T-cell (primary cell): ENCODE data around the gene LARP4. TPM values are rescaled to one million over a fixed set of nuclear protein-coding genes. Genes with fewer than 3 reads are reported as not detected.
"Not testable (repeated sequence)": the region's sequence is repeated elsewhere in the genome, so short reads cannot be mapped to it uniquely, and the experiment has no call there.

Experiments
- ATAC-seq, 4 experiments: fragments of 200-7000 bp in 3 of 4; fragments of 150-1000 bp in 1 of 4; cut with Tn5 transposase; replicated peaks in 1 of 4; 1 replicate in 3 of 4; 2 replicates in 1 of 4; pipeline ENCODE4 v1.10.0; 2021; ENCODE audit warnings: moderate library complexity in 3 of 4, mild to moderate bottlenecking in 2 of 4, moderate number of reproducible peaks in 1 of 4
- CTCF ChIA-PET, 2 donors: fragments of 300-600 bp; sonication (Branson Sonifier 250); formaldehyde crosslinking; loops; one replicate each; lab custom pipeline; 2022; ENCODE audit warnings: antibody characterized with exemption in 2 of 2; lab: Charles Lee
- POLR2A ChIA-PET, 2 donors: fragments of 300-600 bp; sonication (Branson Sonifier 250); formaldehyde crosslinking; loops; one replicate each; lab custom pipeline; 2022; ENCODE audit warnings: antibody characterized with exemption in 2 of 2; lab: Charles Lee
- DNase-seq, 35 experiments: peaks; one replicate each; pipeline versions ENCODE4 v3.0.0 to v3.0.0-alpha.2; 2013 to 2023
- H3K27ac ChIP-seq: one replicate; pipeline ENCODE4 v1.5.1; 2013; ENCODE audit warnings: low read length
- H3K27me3 ChIP-seq, 2 experiments: replicated peaks in 1 of 2; 1 replicate in 1 of 2; 2 replicates in 1 of 2; pipeline versions ENCODE4 v1.6.1 to v1.7.0; 2013; ENCODE audit warnings: low read length in 1 of 2, mixed read lengths in 1 of 2; ENCODE audit not compliant: control insufficient read depth in 2 of 2, insufficient read depth in 2 of 2; ENCODE audit errors: extremely low read depth in 1 of 2
- H3K36me3 ChIP-seq, 2 donors: 1 replicate in 1 of 2; 2 replicates in 1 of 2; pipeline versions ENCODE4 v1.6.1 to v1.7.0; 2013; ENCODE audit warnings: low read length in 1 of 2; ENCODE audit not compliant: control insufficient read depth in 2 of 2, insufficient read depth in 1 of 2; ENCODE audit errors: extremely low read depth in 1 of 2
- H3K4me1 ChIP-seq, 2 experiments: 1 replicate in 1 of 2; 2 replicates in 1 of 2; pipeline versions ENCODE4 v1.6.1 to v1.7.0; 2013; ENCODE audit warnings: low read length in 2 of 2, mixed read lengths in 1 of 2; ENCODE audit not compliant: insufficient read depth in 2 of 2, control insufficient read depth in 1 of 2; ENCODE audit errors: extremely low read depth in 1 of 2
- H3K4me3 ChIP-seq, 2 donors: 1 replicate in 1 of 2; 2 replicates in 1 of 2; pipeline versions ENCODE4 v1.5.1 to v1.7.0; 2013; ENCODE audit warnings: mild to moderate bottlenecking in 2 of 2, low read length in 1 of 2, moderate library complexity in 1 of 2; ENCODE audit not compliant: control insufficient read depth in 1 of 2; ENCODE audit errors: extremely low read depth in 1 of 2
- H3K9me3 ChIP-seq: 2 replicates; pipeline ENCODE4 v1.7.0; 2013
- H3K27ac Mint-ChIP-seq, 2 donors: one replicate each; pipeline ENCODE4 v1.8.0; 2020 to 2021; ENCODE audit warnings: mild to moderate bottlenecking in 2 of 2, mixed read lengths in 2 of 2
- H3K27me3 Mint-ChIP-seq, 2 donors: one replicate each; pipeline ENCODE4 v1.8.0; 2021 to 2022; ENCODE audit warnings: mixed read lengths in 2 of 2
- H3K36me3 Mint-ChIP-seq: one replicate; pipeline ENCODE4 v1.8.0; 2021; ENCODE audit warnings: mixed read lengths
- H3K4me1 Mint-ChIP-seq, 3 donors: one replicate each; pipeline ENCODE4 v1.8.0; 2020 to 2022; ENCODE audit warnings: mixed read lengths in 3 of 3, mild to moderate bottlenecking in 1 of 3
- H3K4me3 Mint-ChIP-seq, 3 donors: one replicate each; pipeline ENCODE4 v1.8.0; 2020 to 2022; ENCODE audit warnings: mild to moderate bottlenecking in 3 of 3, mixed read lengths in 3 of 3, moderate library complexity in 3 of 3
- H3K9me3 Mint-ChIP-seq, 3 donors: one replicate each; pipeline ENCODE4 v1.8.0; 2020 to 2022; ENCODE audit warnings: mixed read lengths in 3 of 3
- WGBS: methylation state at CpG from one replicate; pipeline ENCODE4 v1.1.5; 2013; ENCODE audit warnings: missing lambda C conversion rate; ENCODE audit not compliant: insufficient coverage; 5-methylcytosine and 5-hydroxymethylcytosine counted together
- total RNA-seq, 35 experiments: library from RNA in 6 of 35; stranded (reverse) in 6 of 35; fragments of 120-200 nt in 1 of 35; gene quantifications; one replicate each; pipeline versions ENCODE4 v1.2.1 to v1.2.4 and lab custom pipeline; 2013 to 2026

The LARP4 gene
- total RNA-seq, 5 donors from 2014 or later (not counting 1 experiment from before 2014, with no cell fraction given) = 22.2 to 38.8 (median 36.7) TPM

DNA sequence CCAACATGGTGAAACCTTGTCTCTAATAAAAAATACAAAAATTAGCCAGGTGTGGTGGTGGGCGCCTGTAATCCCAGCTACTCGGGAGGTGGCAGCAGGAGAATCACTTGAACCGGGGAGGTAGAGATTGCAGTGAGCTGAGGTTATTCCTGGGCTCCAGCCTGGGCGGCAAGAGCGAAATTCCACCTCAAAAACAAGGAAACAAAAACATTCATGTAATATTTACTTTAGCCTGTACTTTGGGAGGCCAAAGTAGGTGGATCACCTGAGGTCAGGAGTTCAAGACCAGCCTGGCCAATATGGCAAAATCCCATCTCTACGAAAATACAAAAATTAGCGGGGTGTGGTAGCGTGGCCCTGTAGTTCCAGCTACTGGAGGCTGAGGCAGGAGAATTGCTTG, 31.0 kb downstream of the LARP4 start:
- DNase-seq, POLR2A ChIA-PET, H3K27ac ChIP-seq, H3K4me3 ChIP-seq, H3K27me3 Mint-ChIP-seq, H3K4me1 ChIP-seq, H3K27me3 ChIP-seq, ATAC-seq, H3K4me3 Mint-ChIP-seq, H3K9me3 ChIP-seq, H3K9me3 Mint-ChIP-seq, H3K4me1 Mint-ChIP-seq, H3K27ac Mint-ChIP-seq, CTCF ChIA-PET: not testable (repeated sequence)
- H3K36me3 ChIP-seq = peaks cover 5 to 55% of the 10 kb centered on the region in 2 donors
- no CpG with 5 or more reads among the region's 8 CpGs for WGBS
- peaks cover 50% of the 10 kb centered on the region for H3K36me3 Mint-ChIP-seq

DNA sequence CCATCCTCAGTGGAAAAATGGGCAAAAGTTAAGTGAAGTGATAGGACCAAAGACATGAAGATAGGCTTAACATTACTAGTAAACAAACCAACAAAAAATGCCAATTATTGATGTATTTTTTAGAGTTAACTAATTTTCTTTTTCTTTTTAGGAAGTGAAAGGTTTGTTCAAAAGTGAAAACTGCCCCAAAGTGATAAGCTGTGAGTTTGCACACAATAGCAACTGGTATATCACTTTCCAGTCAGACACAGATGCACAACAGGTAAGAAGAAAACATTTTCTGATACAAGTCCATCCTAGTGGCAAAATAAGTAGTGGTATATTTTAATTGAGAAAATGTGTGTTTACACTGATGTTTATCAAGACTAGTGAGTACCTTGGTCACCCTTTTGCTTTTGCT, 39.6 kb downstream of the LARP4 start:
- peaks cover 0 to 6% (median 0%) of the 10 kb centered on the region in 3 donors for H3K4me1 Mint-ChIP-seq
- H3K9me3 Mint-ChIP-seq = no peaks in the 10 kb centered on the region
- peaks cover 0 to 72% of the 10 kb centered on the region in 2 donors for H3K36me3 ChIP-seq
- H3K27me3 ChIP-seq = no peaks in the 10 kb centered on the region
- H3K4me3 Mint-ChIP-seq = no peak overlapping the region
- H3K27ac Mint-ChIP-seq = no peak overlapping the region
- no peak overlapping the region for H3K27ac ChIP-seq
- H3K27me3 Mint-ChIP-seq = no peaks in the 10 kb centered on the region
- H3K4me1 ChIP-seq = no peaks in the 10 kb centered on the region
- ChIA-PET CTCF (interaction anchor here in 1 of 2 donors (0.6 kb wide), 1 partner anchor 385 kb away, joined by 8 read pairs; no protein-coding TSS in a partner anchor), POLR2A (no interaction called here)
- no peaks in the 10 kb centered on the region for H3K9me3 ChIP-seq
- ATAC-seq (no peak), DNase-seq (no peak)
- no peak overlapping the region for H3K4me3 ChIP-seq
- peaks cover 65% of the 10 kb centered on the region for H3K36me3 Mint-ChIP-seq

DNA sequence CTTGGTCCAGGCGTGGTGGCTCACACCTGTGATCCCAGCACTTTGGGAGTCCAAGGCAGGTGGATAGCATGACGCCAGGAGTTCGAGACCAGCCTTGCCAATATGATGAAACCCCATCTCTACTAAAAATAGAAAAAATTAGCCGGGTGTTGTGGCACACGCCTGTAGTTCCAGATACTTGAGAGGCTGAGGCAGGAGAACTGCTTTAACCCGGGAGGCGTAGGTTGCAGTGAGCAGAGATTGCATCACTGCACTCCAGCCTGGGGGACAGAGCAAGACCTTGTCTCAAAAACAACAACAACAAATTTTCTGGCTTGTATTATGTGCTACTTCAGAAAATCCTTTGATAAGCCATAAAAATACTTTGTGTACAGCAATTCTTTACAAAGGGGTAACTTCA, 41.1 kb downstream of the LARP4 start:
- Mint-ChIP-seq H3K9me3 (no peaks in the 10 kb centered on the region), H3K27me3 (no peaks in the 10 kb centered on the region), H3K4me1 (peaks cover 0 to 6% (median 0%) of the 10 kb centered on the region in 3 donors), H3K27ac (peak overlapping the region in 1 of 2 donors; percentile 46), H3K36me3 (peaks cover 58% of the 10 kb centered on the region), H3K4me3 (no peak overlapping the region)
- no peak overlapping the region for H3K27ac ChIP-seq
- POLR2A ChIA-PET = no interaction called here
- DNase-seq = no peak
- CTCF ChIA-PET = no interaction called here
- peaks cover 0 to 67% of the 10 kb centered on the region in 2 donors for H3K36me3 ChIP-seq
- no peak for ATAC-seq
- no CpG with 5 or more reads among the region's 7 CpGs for WGBS
- H3K9me3 ChIP-seq = no peaks in the 10 kb centered on the region
- no peaks in the 10 kb centered on the region for H3K4me1 ChIP-seq
- no peaks in the 10 kb centered on the region for H3K27me3 ChIP-seq
- no peak overlapping the region for H3K4me3 ChIP-seq

DNA sequence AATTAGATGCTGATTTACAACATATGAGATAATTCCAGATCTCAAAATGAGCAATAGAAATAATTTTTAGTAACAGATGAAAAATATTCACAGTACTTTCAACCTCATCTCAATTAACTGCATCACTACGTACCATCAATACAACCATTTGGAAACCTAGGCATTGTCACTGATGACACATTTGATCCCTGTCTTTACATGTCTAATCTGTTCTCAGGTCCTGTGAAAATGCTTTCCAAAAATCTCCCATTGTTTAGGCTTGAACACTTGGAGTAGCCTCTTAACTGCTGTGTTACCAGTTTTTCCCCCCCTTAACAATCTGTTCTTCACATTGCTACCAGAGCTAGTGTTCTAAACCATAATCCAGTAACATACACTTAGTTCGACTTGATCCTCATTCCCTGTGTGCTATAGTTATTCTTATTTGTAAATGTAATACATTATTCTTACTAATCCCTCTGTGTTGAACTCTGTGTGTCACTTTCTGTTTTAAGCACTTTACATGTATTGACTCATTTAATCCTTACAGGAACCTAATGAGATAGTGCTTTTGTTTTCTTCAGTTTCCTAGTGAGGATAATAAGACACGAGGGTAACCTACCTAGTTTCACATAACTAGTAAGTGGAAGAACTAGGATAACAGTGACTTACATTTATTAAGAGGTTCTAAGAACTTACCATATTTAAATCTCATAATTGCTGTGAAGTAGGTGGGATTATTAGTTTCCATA, 41.7 kb downstream of the LARP4 start:
- 100% methylated on average over 1 of the region's 3 CpGs for WGBS
- H3K27me3 ChIP-seq = no peaks in the 10 kb centered on the region
- no peak overlapping the region for H3K27ac ChIP-seq
- ChIA-PET CTCF (no interaction called here), POLR2A (no interaction called here)
- peaks cover 58% of the 10 kb centered on the region for H3K36me3 Mint-ChIP-seq
- no peak overlapping the region for H3K4me3 Mint-ChIP-seq
- no peak for ATAC-seq
- H3K4me1 ChIP-seq = no peaks in the 10 kb centered on the region
- peaks cover 0 to 69% of the 10 kb centered on the region in 2 donors for H3K36me3 ChIP-seq
- no peaks in the 10 kb centered on the region for H3K27me3 Mint-ChIP-seq
- H3K9me3 ChIP-seq = no peaks in the 10 kb centered on the region
- H3K9me3 Mint-ChIP-seq = no peaks in the 10 kb centered on the region
- peaks cover 0 to 6% (median 0%) of the 10 kb centered on the region in 3 donors for H3K4me1 Mint-ChIP-seq
- DNase-seq = no peak
- H3K4me3 ChIP-seq = no peak overlapping the region
- H3K27ac Mint-ChIP-seq = peak overlapping the region in 1 of 2 donors; percentile 46

DNA sequence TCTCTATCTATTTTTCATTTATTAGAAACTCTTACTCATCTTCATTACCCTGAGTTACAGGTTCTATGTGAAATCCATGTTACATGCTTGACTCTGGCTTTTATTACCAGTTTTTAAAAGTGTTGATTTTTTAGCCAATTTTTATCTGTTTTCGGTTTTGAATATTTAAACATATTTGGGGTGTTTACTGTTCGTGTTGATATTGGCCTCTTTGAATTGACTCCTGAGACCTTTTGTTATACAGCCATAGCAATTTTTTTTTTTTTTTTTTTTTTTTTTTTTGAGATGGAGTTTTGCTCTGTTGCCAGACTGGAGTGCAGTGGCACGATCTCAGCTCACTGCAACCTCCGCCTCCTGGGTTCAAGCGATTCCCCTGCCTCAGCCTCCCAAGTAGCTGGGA, 49.0 kb downstream of the LARP4 start:
- H3K27me3 Mint-ChIP-seq, H3K27ac ChIP-seq, CTCF ChIA-PET, POLR2A ChIA-PET, H3K27ac Mint-ChIP-seq, H3K27me3 ChIP-seq, H3K4me1 ChIP-seq, H3K4me1 Mint-ChIP-seq, H3K4me3 ChIP-seq, ATAC-seq, DNase-seq, H3K4me3 Mint-ChIP-seq, H3K9me3 Mint-ChIP-seq, H3K9me3 ChIP-seq: not testable (repeated sequence)
- WGBS = no CpG with 5 or more reads among the region's 5 CpGs
- peaks cover 0 to 35% of the 10 kb centered on the region in 2 donors for H3K36me3 ChIP-seq
- peaks cover 38% of the 10 kb centered on the region for H3K36me3 Mint-ChIP-seq

DNA sequence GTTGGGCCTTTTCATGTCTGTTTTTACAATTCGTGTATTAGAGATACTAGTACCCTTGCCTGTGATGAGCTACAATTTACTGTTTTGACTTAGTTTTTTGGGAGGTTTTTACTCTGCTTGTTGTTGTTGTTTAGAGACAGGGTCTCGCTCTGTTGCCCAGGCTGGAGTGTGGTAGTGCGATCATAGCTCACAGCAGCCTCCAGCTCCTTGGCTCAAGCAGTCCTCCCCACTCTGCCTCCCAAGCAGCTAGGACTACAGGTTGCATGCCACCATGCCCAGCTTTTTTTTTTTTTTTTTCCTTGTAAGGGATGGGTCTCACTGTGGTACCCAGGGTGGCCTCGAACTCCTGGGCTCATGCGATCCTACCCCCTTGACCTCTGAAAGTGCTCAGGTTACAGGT, 52.1 kb downstream of the LARP4 start:
- Histone ChIP-seq H3K4me1 (no peaks in the 10 kb centered on the region), H3K36me3 (peaks cover 0 to 14% of the 10 kb centered on the region in 2 donors), H3K27me3 (no peaks in the 10 kb centered on the region), H3K4me3 (no peak overlapping the region), H3K9me3 (no peaks in the 10 kb centered on the region), H3K27ac (no peak overlapping the region)
- peaks cover 0 to 3% (median 0%) of the 10 kb centered on the region in 3 donors for H3K4me1 Mint-ChIP-seq
- H3K4me3 Mint-ChIP-seq = no peak overlapping the region
- no CpG with 5 or more reads among the region's 5 CpGs for WGBS
- no peak for DNase-seq
- ATAC-seq = no peak
- POLR2A ChIA-PET = interaction anchor here (0.5 to 0.6 kb wide), 3 partner anchors 147 to 373 kb away, joined by 3 to 4 read pairs (median 3); no protein-coding TSS in a partner anchor
- peaks cover 38% of the 10 kb centered on the region for H3K36me3 Mint-ChIP-seq
- H3K9me3 Mint-ChIP-seq = no peaks in the 10 kb centered on the region
- no peaks in the 10 kb centered on the region for H3K27me3 Mint-ChIP-seq
- no peak overlapping the region for H3K27ac Mint-ChIP-seq
- CTCF ChIA-PET = interaction anchor here (0.6 to 0.7 kb wide), 3 partner anchors 160 to 1302 kb away, joined by 3 to 5 read pairs (median 4); no protein-coding TSS in a partner anchor
